ENCODE measurements around the gene SYT6. TPM values are rescaled to one million over a fixed set of nuclear protein-coding genes. Genes with fewer than 3 reads are reported as not detected.

The SYT6 gene
- total and polyA plus RNA-seq, 2 of the 13 experiments (the other 11 are each of a cell fraction or from before 2014, with no cell fraction given), result not detected

DNA sequence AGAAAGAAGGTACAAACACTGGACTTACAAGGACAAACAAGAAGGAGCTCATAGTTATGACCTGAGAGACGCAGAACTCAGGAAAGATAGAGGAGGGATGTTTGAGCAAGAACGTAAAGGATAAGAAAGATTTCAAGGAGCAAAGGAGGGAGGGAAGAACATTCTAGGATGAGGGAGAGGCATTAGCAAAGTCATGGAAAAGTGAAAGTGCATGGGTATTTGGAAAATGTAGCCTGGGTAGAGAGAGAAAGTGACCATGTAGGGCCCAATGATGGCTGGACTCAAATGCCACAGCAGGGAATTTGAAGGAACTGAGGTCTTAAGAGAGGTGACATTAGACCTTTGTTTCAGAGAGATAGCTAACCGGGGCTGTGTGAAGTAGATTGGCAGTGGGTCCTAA, 76.5 kb downstream of the SYT6 start (continued):
- TF ChIP-seq, protein P1, sequence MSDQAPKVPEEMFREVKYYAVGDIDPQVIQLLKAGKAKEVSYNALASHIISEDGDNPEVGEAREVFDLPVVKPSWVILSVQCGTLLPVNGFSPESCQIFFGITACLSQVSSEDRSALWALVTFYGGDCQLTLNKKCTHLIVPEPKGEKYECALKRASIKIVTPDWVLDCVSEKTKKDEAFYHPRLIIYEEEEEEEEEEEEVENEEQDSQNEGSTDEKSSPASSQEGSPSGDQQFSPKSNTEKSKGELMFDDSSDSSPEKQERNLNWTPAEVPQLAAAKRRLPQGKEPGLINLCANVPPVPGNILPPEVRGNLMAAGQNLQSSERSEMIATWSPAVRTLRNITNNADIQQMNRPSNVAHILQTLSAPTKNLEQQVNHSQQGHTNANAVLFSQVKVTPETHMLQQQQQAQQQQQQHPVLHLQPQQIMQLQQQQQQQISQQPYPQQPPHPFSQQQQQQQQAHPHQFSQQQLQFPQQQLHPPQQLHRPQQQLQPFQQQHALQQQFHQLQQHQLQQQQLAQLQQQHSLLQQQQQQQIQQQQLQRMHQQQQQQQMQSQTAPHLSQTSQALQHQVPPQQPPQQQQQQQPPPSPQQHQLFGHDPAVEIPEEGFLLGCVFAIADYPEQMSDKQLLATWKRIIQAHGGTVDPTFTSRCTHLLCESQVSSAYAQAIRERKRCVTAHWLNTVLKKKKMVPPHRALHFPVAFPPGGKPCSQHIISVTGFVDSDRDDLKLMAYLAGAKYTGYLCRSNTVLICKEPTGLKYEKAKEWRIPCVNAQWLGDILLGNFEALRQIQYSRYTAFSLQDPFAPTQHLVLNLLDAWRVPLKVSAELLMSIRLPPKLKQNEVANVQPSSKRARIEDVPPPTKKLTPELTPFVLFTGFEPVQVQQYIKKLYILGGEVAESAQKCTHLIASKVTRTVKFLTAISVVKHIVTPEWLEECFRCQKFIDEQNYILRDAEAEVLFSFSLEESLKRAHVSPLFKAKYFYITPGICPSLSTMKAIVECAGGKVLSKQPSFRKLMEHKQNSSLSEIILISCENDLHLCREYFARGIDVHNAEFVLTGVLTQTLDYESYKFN (CRISPR knock-in tag; conservative IDR thresholded peaks at IDR 0.05), result no peak
- TF ChIP-seq, protein P2, sequence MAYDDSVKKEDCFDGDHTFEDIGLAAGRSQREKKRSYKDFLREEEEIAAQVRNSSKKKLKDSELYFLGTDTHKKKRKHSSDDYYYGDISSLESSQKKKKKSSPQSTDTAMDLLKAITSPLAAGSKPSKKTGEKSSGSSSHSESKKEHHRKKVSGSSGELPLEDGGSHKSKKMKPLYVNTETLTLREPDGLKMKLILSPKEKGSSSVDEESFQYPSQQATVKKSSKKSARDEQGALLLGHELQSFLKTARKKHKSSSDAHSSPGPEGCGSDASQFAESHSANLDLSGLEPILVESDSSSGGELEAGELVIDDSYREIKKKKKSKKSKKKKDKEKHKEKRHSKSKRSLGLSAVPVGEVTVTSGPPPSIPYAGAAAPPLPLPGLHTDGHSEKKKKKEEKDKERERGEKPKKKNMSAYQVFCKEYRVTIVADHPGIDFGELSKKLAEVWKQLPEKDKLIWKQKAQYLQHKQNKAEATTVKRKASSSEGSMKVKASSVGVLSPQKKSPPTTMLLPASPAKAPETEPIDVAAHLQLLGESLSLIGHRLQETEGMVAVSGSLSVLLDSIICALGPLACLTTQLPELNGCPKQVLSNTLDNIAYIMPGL (CRISPR knock-in tag; IDR thresholded peaks at IDR 0.05; ENCODE audit: borderline replicate concordance in 1 of 2, low read depth in 1 of 2), result no peak
- TF ChIP-seq, protein P3, sequence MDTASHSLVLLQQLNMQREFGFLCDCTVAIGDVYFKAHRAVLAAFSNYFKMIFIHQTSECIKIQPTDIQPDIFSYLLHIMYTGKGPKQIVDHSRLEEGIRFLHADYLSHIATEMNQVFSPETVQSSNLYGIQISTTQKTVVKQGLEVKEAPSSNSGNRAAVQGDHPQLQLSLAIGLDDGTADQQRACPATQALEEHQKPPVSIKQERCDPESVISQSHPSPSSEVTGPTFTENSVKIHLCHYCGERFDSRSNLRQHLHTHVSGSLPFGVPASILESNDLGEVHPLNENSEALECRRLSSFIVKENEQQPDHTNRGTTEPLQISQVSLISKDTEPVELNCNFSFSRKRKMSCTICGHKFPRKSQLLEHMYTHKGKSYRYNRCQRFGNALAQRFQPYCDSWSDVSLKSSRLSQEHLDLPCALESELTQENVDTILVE (CRISPR knock-in tag; IDR thresholded peaks at IDR 0.05), result no peak
- TF ChIP-seq ZNF44 (CRISPR knock-in tag; IDR thresholded peaks at IDR 0.05), result no peak
- TF ChIP-seq ZNF550 (CRISPR knock-in tag; IDR thresholded peaks at IDR 0.05; ENCODE audit: borderline replicate concordance), result no peak
- TF ChIP-seq, protein P4, sequence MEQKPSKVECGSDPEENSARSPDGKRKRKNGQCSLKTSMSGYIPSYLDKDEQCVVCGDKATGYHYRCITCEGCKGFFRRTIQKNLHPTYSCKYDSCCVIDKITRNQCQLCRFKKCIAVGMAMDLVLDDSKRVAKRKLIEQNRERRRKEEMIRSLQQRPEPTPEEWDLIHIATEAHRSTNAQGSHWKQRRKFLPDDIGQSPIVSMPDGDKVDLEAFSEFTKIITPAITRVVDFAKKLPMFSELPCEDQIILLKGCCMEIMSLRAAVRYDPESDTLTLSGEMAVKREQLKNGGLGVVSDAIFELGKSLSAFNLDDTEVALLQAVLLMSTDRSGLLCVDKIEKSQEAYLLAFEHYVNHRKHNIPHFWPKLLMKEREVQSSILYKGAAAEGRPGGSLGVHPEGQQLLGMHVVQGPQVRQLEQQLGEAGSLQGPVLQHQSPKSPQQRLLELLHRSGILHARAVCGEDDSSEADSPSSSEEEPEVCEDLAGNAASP (CRISPR knock-in tag; IDR thresholded peaks at IDR 0.05; ENCODE audit: borderline replicate concordance), result no peak
- no peak for TF ChIP-seq EP300 (IDR thresholded peaks at IDR 0.05; ENCODE audit: low read depth in 2 of 2, low read length in 2 of 2)
- no peak for TF ChIP-seq EP300 (CRISPR knock-in tag; IDR thresholded peaks at IDR 0.05; ENCODE audit: borderline replicate concordance)
- TF ChIP-seq, protein P5, sequence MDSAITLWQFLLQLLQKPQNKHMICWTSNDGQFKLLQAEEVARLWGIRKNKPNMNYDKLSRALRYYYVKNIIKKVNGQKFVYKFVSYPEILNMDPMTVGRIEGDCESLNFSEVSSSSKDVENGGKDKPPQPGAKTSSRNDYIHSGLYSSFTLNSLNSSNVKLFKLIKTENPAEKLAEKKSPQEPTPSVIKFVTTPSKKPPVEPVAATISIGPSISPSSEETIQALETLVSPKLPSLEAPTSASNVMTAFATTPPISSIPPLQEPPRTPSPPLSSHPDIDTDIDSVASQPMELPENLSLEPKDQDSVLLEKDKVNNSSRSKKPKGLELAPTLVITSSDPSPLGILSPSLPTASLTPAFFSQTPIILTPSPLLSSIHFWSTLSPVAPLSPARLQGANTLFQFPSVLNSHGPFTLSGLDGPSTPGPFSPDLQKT (CRISPR knock-in tag; IDR thresholded peaks at IDR 0.05; ENCODE audit: borderline replicate concordance), result no peak
- no peak for TF ChIP-seq THYN1 (CRISPR knock-in tag; IDR thresholded peaks at IDR 0.05; ENCODE audit: borderline replicate concordance, low read depth)
- TF ChIP-seq SOX5 (CRISPR knock-in tag; IDR thresholded peaks at IDR 0.05; ENCODE audit: borderline replicate concordance), result no peak
- no peak for TF ChIP-seq FOXJ3 (CRISPR knock-in tag; IDR thresholded peaks at IDR 0.05; ENCODE audit: borderline replicate concordance)
- TF ChIP-seq PHF5A (CRISPR knock-in tag; IDR thresholded peaks at IDR 0.05; ENCODE audit: low read depth, unreplicated experiment), result no peak

Data from HepG2 (cell line).